NB4 (cell line): ENCODE results near the gene RFX3.

Experiments
- CTCF ChIP-seq: IDR thresholded peaks from one replicate; pipeline ENCODE4 v1.5.1; 2012; ENCODE audit warnings: low read depth, low read length
- MYC ChIP-seq: IDR thresholded peaks from 2 replicates; pipeline ENCODE4 v1.6.1; 2011; ENCODE audit warnings: low read depth, low read length
- POLR2A ChIP-seq: IDR thresholded peaks from 2 replicates; pipeline ENCODE4 v1.6.1; 2011; ENCODE audit warnings: mild to moderate bottlenecking; ENCODE audit not compliant: insufficient read length; ENCODE audit errors: extremely low read depth

- TF ChIP-seq CTCF (no peak), POLR2A (peak; percentile 95), MYC (peak; percentile 95)
Observed at GRCh38 chr9:3526165-3526996, 580 bp upstream of the RFX3 start.
